Liver (tissue), 9 donors: ENCODE measurements around the gene DNAH17. TPM values are rescaled to one million over a fixed set of nuclear protein-coding genes. Genes with fewer than 3 reads are reported as not detected.

Experiments
- DNase-seq: peaks from one replicate; pipeline ENCODE4 v3.0.0-alpha.2; 2017; ENCODE audit warnings: low spot score
- H3K27ac ChIP-seq, 2 donors: one replicate each; pipeline ENCODE4 v1.7.0; 2013; ENCODE audit warnings: inconsistent platforms in 2 of 2, low read length in 2 of 2, control low read depth in 1 of 2, low read depth in 1 of 2, mild to moderate bottlenecking in 1 of 2
- H3K27me3 ChIP-seq, 4 donors: one replicate each; pipeline versions ENCODE4 v1.6.1 to v1.7.0; 2013; ENCODE audit warnings: low read length in 3 of 4, inconsistent platforms in 1 of 4, mild to moderate bottlenecking in 1 of 4, moderate library complexity in 1 of 4; ENCODE audit not compliant: control insufficient read depth in 4 of 4, insufficient read depth in 4 of 4
- H3K36me3 ChIP-seq, 4 donors: one replicate each; pipeline versions ENCODE4 v1.6.1 to v1.7.0; 2013; ENCODE audit warnings: low read length in 3 of 4, mild to moderate bottlenecking in 3 of 4, low read depth in 1 of 4, moderate library complexity in 1 of 4; ENCODE audit not compliant: control insufficient read depth in 4 of 4, insufficient read depth in 3 of 4
- H3K4me1 ChIP-seq, 4 donors: one replicate each; pipeline versions ENCODE4 v1.6.1 to v1.7.0; 2013; ENCODE audit warnings: low read length in 3 of 4, mild to moderate bottlenecking in 3 of 4, moderate library complexity in 1 of 4; ENCODE audit not compliant: control insufficient read depth in 4 of 4, insufficient read depth in 4 of 4
- H3K4me3 ChIP-seq, 3 donors: one replicate each; pipeline versions ENCODE4 v1.6.1 to v1.7.0; 2013; ENCODE audit warnings: low read length in 3 of 3, control low read depth in 1 of 3, low read depth in 1 of 3, mild to moderate bottlenecking in 1 of 3
- H3K9ac ChIP-seq, 2 donors: one replicate each; pipeline ENCODE4 v1.7.0; 2013; ENCODE audit warnings: low read length in 2 of 2, mild to moderate bottlenecking in 2 of 2, moderate library complexity in 2 of 2, control low read depth in 1 of 2, low read depth in 1 of 2
- H3K9me3 ChIP-seq, 4 donors: one replicate each; pipeline versions ENCODE4 v1.6.1 to v1.7.0; 2013; ENCODE audit warnings: low read length in 3 of 4; ENCODE audit not compliant: control insufficient read depth in 4 of 4
- EGR1 ChIP-seq, 2 donors: IDR thresholded peaks; 2 replicates each; pipeline ENCODE4 v1.6.1; 2016 to 2018; ENCODE audit warnings: antibody characterized with exemption in 2 of 2, low read depth in 2 of 2
- FOXA1 ChIP-seq: IDR thresholded peaks from 2 replicates; pipeline ENCODE4 v1.6.1; 2016; ENCODE audit warnings: antibody characterized with exemption
- FOXA2 ChIP-seq: IDR thresholded peaks from 2 replicates; pipeline ENCODE4 v1.6.1; 2016; ENCODE audit warnings: antibody characterized with exemption
- GABPA ChIP-seq, 2 donors: IDR thresholded peaks in 1 of 2; conservative IDR thresholded peaks in 1 of 2; 2 replicates each; pipeline ENCODE4 v1.6.1; 2016; ENCODE audit warnings: antibody characterized with exemption in 2 of 2, mild to moderate bottlenecking in 1 of 2, moderate library complexity in 1 of 2
- HNF4A ChIP-seq, 2 donors: conservative IDR thresholded peaks; 2 replicates each; pipeline ENCODE4 v1.6.1; 2016; ENCODE audit warnings: antibody characterized with exemption in 2 of 2, mild to moderate bottlenecking in 2 of 2
- HNF4G ChIP-seq: IDR thresholded peaks from 2 replicates; pipeline ENCODE4 v1.6.1; 2016; ENCODE audit warnings: antibody characterized with exemption
- JUND ChIP-seq, 2 donors: IDR thresholded peaks; 2 replicates each; pipeline ENCODE4 v1.6.1; 2016; ENCODE audit warnings: antibody characterized with exemption in 2 of 2
- MAX ChIP-seq: IDR thresholded peaks from 2 replicates; pipeline ENCODE4 v1.6.1; 2016; ENCODE audit warnings: antibody characterized with exemption
- NR2F2 ChIP-seq: IDR thresholded peaks from 2 replicates; pipeline ENCODE4 v1.6.1; 2016; ENCODE audit warnings: antibody characterized with exemption
- RAD21 ChIP-seq, 2 donors: IDR thresholded peaks; 2 replicates each; pipeline ENCODE4 v1.6.1; 2016; ENCODE audit warnings: antibody characterized with exemption in 2 of 2, mild to moderate bottlenecking in 2 of 2
- REST ChIP-seq: IDR thresholded peaks from 2 replicates; pipeline ENCODE4 v1.6.1; 2016; ENCODE audit warnings: antibody characterized with exemption, mild to moderate bottlenecking
- RXRA ChIP-seq, 2 donors: IDR thresholded peaks; 2 replicates each; pipeline ENCODE4 v1.6.1; 2017 to 2018; ENCODE audit warnings: antibody characterized with exemption in 2 of 2, mild to moderate bottlenecking in 1 of 2
- SP1 ChIP-seq: IDR thresholded peaks from 2 replicates; pipeline ENCODE4 v1.6.1; 2018; ENCODE audit warnings: antibody characterized with exemption, mild to moderate bottlenecking
- TAF1 ChIP-seq: conservative IDR thresholded peaks from 2 replicates; pipeline ENCODE4 v1.6.1; 2016; ENCODE audit warnings: antibody characterized with exemption, mild to moderate bottlenecking
- ZBTB33 ChIP-seq: IDR thresholded peaks from 2 replicates; pipeline ENCODE4 v1.6.1; 2016; ENCODE audit warnings: antibody characterized with exemption
- WGBS: extraction: QIAGEN DNeasy Blood & Tissue Kit; methylation state at CpG from one replicate; pipeline ENCODE4 v1.1.7; 2013; 5-methylcytosine and 5-hydroxymethylcytosine counted together
- polyA plus RNA-seq, 2 donors: library from polyadenylated mRNA; stranded (reverse) in 1 of 2; unstranded in 1 of 2; fragments of 200-250 nt in 1 of 2; fragments of >200 nt in 1 of 2; fragmentation: Nextera tagmentation in 1 of 2; extraction: Ambion mirVana in 1 of 2; gene quantifications; one replicate each; pipeline versions ENCODE4 v1.2.1 to v1.2.3, GENCODE V29; 2013 to 2015
- total RNA-seq, 2 donors: library from RNA; depleted of rRNA; stranded (reverse); fragments of >200 nt; gene quantifications; one replicate each; pipeline ENCODE4 v1.2.3, GENCODE V29; 2014
- TF ChIP-seq, protein P1 (sequence below): fragments of 150-350 bp; IDR thresholded peaks from 2 replicates; pipeline ENCODE4 v1.5.1; 2017; ENCODE audit warnings: improper control_type of control experiment, low read depth, low read length; ENCODE audit not compliant: missing input control
- donor health status: healthy.
- donor health status: healthy.
- donor health status: healthy.
- donor health status: healthy.
- donor health status: healthy.

DNAH17 gene
- total and polyA plus RNA-seq, 4 donors: 0.09 to 0.79 TPM; not detected in 2

GRCh38 chr17:78541488-78542206 is 35.5 kb downstream of the DNAH17 start:
- no peak for TF ChIP-seq HNF4A (conservative IDR thresholded peaks at IDR 0.05)
- no peak for TF ChIP-seq REST
- TF ChIP-seq EGR1 (IDR thresholded peaks at IDR 0.05; ENCODE audit: low read depth in 2 of 2): no peak
- no peak for TF ChIP-seq JUND (IDR thresholded peaks at IDR 0.05)
- no peak for TF ChIP-seq HNF4G
- no peak for TF ChIP-seq RAD21 (IDR thresholded peaks at IDR 0.05)
- no peak for TF ChIP-seq GABPA (IDR thresholded peaks at IDR 0.05 in 1 of 2, conservative IDR thresholded peaks at IDR 0.05 in 1 of 2)
- no peak for TF ChIP-seq RXRA (IDR thresholded peaks at IDR 0.05)
- no peak for TF ChIP-seq FOXA2
- no peak for TF ChIP-seq MAX
- TF ChIP-seq FOXA1: no peak
- TF ChIP-seq TAF1: no peak
- TF ChIP-seq SP1: no peak
- no peak for TF ChIP-seq NR2F2
- TF ChIP-seq ZBTB33: no peak

DNA sequence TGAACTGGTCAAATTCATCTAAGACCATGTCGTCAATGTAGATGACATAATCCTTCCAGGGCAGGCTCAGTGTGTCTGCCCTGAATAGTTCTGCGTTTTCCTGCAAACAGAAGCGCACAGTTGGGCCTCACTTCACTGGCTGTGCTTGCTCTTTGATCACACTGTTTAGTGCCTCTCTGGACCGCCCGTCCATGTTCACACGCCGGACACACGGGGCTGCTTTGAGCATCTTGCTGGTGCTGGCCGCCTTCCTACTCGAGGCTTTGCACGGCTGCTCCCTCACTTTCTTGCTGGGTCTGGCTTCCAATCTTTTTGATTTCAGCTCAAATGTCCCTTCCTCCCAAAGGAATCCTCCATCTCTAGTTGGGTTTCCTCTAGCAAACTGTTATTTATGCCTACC is 37.4 kb downstream of the DNAH17 start:
- no peak overlapping the region for H3K27ac ChIP-seq
- H3K27me3 ChIP-seq: no peaks in the 10 kb centered on the region
- TF ChIP-seq, protein P1, sequence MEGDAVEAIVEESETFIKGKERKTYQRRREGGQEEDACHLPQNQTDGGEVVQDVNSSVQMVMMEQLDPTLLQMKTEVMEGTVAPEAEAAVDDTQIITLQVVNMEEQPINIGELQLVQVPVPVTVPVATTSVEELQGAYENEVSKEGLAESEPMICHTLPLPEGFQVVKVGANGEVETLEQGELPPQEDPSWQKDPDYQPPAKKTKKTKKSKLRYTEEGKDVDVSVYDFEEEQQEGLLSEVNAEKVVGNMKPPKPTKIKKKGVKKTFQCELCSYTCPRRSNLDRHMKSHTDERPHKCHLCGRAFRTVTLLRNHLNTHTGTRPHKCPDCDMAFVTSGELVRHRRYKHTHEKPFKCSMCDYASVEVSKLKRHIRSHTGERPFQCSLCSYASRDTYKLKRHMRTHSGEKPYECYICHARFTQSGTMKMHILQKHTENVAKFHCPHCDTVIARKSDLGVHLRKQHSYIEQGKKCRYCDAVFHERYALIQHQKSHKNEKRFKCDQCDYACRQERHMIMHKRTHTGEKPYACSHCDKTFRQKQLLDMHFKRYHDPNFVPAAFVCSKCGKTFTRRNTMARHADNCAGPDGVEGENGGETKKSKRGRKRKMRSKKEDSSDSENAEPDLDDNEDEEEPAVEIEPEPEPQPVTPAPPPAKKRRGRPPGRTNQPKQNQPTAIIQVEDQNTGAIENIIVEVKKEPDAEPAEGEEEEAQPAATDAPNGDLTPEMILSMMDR: no peak
- TF ChIP-seq SP1 (no peak), FOXA2 (no peak)
- no peak overlapping the region for H3K4me3 ChIP-seq
- no peak for DNase-seq
- no peak overlapping the region for H3K9ac ChIP-seq
- no peaks in the 10 kb centered on the region for H3K36me3 ChIP-seq
- 93% methylated on average over 11 of the region's 11 CpGs for WGBS
- no peaks in the 10 kb centered on the region for H3K4me1 ChIP-seq
- no peaks in the 10 kb centered on the region for H3K9me3 ChIP-seq

More at GRCh38 chr17:78541488-78542206, 35.5 kb downstream of the DNAH17 start:
- Histone ChIP-seq H3K36me3 (no peaks in the 10 kb centered on the region), H3K27me3 (no peaks in the 10 kb centered on the region), H3K9ac (no peak overlapping the region), H3K9me3 (no peaks in the 10 kb centered on the region), H3K27ac (no peak overlapping the region), H3K4me3 (no peak overlapping the region), H3K4me1 (no peaks in the 10 kb centered on the region)
- no peak for DNase-seq
- 61% methylated on average over 7 of the region's 7 CpGs for WGBS
